Cerebellar nuclear complex (tissue), 1 donor: ENCODE measurements around the gene COP1.
"Not testable (repeated sequence)": the region's sequence is repeated elsewhere in the genome, so short reads cannot be mapped to it uniquely, and the experiment has no call there.

Experiments used
- DNase-seq, 2 experiments: peaks; one replicate each; lab custom pipeline; 2025; lab: John Stamatoyannopoulos, UW

The COP1 gene

GRCh38 chr1:176033881-176034280, 173.2 kb downstream of the COP1 start:
- DNase-seq, result no peak

GRCh38 chr1:176033474-176033873, 173.6 kb downstream of the COP1 start:
- DNase-seq, result no peak

GRCh38 chr1:176032040-176032645, 174.9 kb downstream of the COP1 start:
- no peak for DNase-seq

- no peak for DNase-seq
Measured at GRCh38 chr1:176029609-176030008, 177.5 kb downstream of the COP1 start.

GRCh38 chr1:176029155-176029554, 177.9 kb downstream of the COP1 start:
- no peak for DNase-seq

GRCh38 chr1:176027934-176028333, 179.2 kb downstream of the COP1 start:
- not testable (repeated sequence) for DNase-seq

GRCh38 chr1:176022574-176022973, 184.5 kb downstream of the COP1 start:
- DNase-seq, result no peak

- DNase-seq, result no peak
Measured at GRCh38 chr1:176017722-176018121, 189.4 kb downstream of the COP1 start.

GRCh38 chr1:176009951-176010350, 197.1 kb downstream of the COP1 start:
- DNase-seq, result no peak

- DNase-seq, result not testable (repeated sequence)
Measured at GRCh38 chr1:176007756-176008389, 199.2 kb downstream of the COP1 start.

- DNase-seq, result not testable (repeated sequence)
Measured at GRCh38 chr1:175994660-175995059, 212.4 kb downstream of the COP1 start.

GRCh38 chr1:175992825-175993224, 214.3 kb downstream of the COP1 start:
- DNase-seq, result not testable (repeated sequence)

- not testable (repeated sequence) for DNase-seq
Measured at GRCh38 chr1:175992202-175992601, 214.9 kb downstream of the COP1 start.

- no peak for DNase-seq
Measured at GRCh38 chr1:175984813-175985212, 222.3 kb downstream of the COP1 start.

- DNase-seq, result no peak
Measured at GRCh38 chr1:175984057-175984812, 222.9 kb downstream of the COP1 start.

- not testable (repeated sequence) for DNase-seq
Measured at GRCh38 chr1:175983363-175983762, 223.7 kb downstream of the COP1 start.

GRCh38 chr1:175981128-175981527, 226.0 kb downstream of the COP1 start:
- DNase-seq, result no peak

- DNase-seq, result no peak
Measured at GRCh38 chr1:175978926-175979325, 228.2 kb downstream of the COP1 start.

GRCh38 chr1:175978476-175978875, 228.6 kb downstream of the COP1 start:
- DNase-seq, result no peak

- DNase-seq, result no peak
Measured at GRCh38 chr1:175976865-175977642, 230.0 kb downstream of the COP1 start.

- no peak for DNase-seq
Measured at GRCh38 chr1:175969231-175969630, 237.9 kb downstream of the COP1 start.

- DNase-seq, result no peak
Measured at GRCh38 chr1:175968486-175969172, 238.5 kb downstream of the COP1 start.
